GM12878 (cell line): ENCODE results near the gene LTB. TPM values are rescaled to one million over a fixed set of nuclear protein-coding genes. Genes with fewer than 3 reads are reported as not detected.

Experiments
- polyA plus RNA-seq, 11 experiments: library from polyadenylated mRNA; depleted of rRNA in 4 of 11; unstranded in 6 of 11; stranded (reverse) in 5 of 11; fragments of >200 nt; fragmentation: Nextera tagmentation in 4 of 11; fragmentation: Illumina TruSeq in 1 of 11; extraction: Ambion mirVana in 4 of 11; extraction: Trizol in 1 of 11; gene quantifications; 1 replicate in 1 of 11; 2 replicates in 10 of 11; pipeline versions ENCODE4 v1.2.1 to v1.2.3, GENCODE V29; 2011 to 2016; ENCODE audit warnings: inconsistent platforms in 2 of 11, missing spikeins in 2 of 11, low read depth in 1 of 11
- total RNA-seq, 4 experiments: library from RNA; depleted of rRNA in 3 of 4; stranded (reverse); fragments of >200 nt in 3 of 4; fragmentation: Illumina TruSeq in 1 of 4; extraction: Trizol in 1 of 4; gene quantifications; 2 replicates each; pipeline versions ENCODE4 v1.2.1 to v1.2.3, GENCODE V29; 2013 to 2021
- TF ChIP-seq, protein P1 (sequence below): IDR thresholded peaks from 2 replicates; pipeline ENCODE4 v1.6.1; 2011; ENCODE audit warnings: mild to moderate bottlenecking, low read depth, low read length, moderate library complexity; ENCODE audit not compliant: insufficient replicate concordance
- TF ChIP-seq, protein P2 (sequence below): fragments of 450-650 bp; formaldehyde crosslinking; IDR thresholded peaks from 2 replicates; pipeline ENCODE4 v1.4.0; 2020; ENCODE audit warnings: mild to moderate bottlenecking, moderate library complexity

Gene LTB
- total and polyA plus RNA-seq, 10 of the 15 experiments (the other 5 are each of a cell fraction or from before 2014, with no cell fraction given) = 0.71 to 74.3 (median 20.0) TPM

DNA sequence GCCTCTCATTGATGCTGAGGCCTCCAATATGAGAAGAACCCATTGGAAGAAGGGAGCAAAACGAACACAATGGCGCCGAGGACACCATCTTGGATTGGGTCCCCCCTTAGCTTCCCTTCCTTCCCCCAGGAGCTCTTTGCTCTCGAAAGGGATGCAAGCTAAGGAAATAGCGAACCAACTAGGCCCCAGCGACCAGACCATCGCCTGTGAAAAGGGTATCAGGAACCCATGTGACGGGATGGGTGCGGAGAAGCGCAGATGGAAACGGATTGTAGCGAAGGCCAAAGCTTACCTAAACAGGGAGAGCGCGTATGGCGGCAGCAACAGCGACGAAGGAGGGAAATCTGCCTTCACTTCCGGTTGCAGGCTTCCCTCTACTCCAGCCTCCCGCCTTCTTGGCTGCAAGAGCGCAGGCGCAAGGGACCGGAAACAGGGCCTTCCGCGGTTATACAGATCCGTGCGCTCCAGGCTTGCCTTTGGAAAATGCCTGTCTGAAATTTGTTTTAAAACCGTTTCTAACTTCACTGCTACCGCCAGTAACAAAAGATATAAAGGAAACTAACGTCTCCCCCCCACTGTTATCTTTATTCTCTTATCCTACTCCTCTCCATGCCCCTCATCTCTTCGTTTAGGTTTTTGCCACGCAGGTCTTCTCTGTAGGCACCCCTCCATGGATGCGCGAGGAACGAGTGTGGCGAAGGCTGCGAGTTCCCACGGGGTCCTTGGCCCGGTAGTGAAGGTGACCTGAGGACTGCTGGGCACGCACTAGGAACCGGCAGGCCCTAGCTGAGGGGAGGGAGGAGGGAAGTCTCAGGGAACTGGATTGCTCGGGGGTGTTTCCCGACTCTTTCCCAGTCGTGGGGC lies 40.3 kb downstream of the LTB start, which contains the start of gene DDX39B (continued):
- TF ChIP-seq, protein P1, sequence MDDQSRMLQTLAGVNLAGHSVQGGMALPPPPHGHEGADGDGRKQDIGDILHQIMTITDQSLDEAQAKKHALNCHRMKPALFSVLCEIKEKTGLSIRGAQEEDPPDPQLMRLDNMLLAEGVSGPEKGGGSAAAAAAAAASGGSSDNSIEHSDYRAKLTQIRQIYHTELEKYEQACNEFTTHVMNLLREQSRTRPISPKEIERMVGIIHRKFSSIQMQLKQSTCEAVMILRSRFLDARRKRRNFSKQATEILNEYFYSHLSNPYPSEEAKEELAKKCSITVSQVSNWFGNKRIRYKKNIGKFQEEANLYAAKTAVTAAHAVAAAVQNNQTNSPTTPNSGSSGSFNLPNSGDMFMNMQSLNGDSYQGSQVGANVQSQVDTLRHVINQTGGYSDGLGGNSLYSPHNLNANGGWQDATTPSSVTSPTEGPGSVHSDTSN = no peak
- TF ChIP-seq, protein P2, sequence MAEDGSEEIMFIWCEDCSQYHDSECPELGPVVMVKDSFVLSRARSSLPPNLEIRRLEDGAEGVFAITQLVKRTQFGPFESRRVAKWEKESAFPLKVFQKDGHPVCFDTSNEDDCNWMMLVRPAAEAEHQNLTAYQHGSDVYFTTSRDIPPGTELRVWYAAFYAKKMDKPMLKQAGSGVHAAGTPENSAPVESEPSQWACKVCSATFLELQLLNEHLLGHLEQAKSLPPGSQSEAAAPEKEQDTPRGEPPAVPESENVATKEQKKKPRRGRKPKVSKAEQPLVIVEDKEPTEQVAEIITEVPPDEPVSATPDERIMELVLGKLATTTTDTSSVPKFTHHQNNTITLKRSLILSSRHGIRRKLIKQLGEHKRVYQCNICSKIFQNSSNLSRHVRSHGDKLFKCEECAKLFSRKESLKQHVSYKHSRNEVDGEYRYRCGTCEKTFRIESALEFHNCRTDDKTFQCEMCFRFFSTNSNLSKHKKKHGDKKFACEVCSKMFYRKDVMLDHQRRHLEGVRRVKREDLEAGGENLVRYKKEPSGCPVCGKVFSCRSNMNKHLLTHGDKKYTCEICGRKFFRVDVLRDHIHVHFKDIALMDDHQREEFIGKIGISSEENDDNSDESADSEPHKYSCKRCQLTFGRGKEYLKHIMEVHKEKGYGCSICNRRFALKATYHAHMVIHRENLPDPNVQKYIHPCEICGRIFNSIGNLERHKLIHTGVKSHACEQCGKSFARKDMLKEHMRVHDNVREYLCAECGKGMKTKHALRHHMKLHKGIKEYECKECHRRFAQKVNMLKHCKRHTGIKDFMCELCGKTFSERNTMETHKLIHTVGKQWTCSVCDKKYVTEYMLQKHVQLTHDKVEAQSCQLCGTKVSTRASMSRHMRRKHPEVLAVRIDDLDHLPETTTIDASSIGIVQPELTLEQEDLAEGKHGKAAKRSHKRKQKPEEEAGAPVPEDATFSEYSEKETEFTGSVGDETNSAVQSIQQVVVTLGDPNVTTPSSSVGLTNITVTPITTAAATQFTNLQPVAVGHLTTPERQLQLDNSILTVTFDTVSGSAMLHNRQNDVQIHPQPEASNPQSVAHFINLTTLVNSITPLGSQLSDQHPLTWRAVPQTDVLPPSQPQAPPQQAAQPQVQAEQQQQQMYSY = no peak
